Trophoblast cell (in vitro differentiated cells and primary cell): ENCODE data around the gene C11orf97.
A peak's percentile ranks its signal among the peaks of the same experiment; 100 is the strongest.

Source experiments
- DNase-seq, 2 donors: peaks; one replicate each; pipeline ENCODE4 v3.0.0-alpha.2; 2016
- H2AFZ ChIP-seq: 2 replicates; pipeline ENCODE4 v1.6.1; 2013; ENCODE audit warnings: low read length, moderate library complexity, mild to moderate bottlenecking; ENCODE audit not compliant: insufficient read depth, poor library complexity
- H2AK5ac ChIP-seq: 2 replicates; pipeline ENCODE4 v1.6.1; 2013; ENCODE audit warnings: mild to moderate bottlenecking, low read length
- H2BK120ac ChIP-seq: 2 replicates; pipeline ENCODE4 v1.6.1; 2013; ENCODE audit warnings: low read length, mild to moderate bottlenecking, moderate library complexity; ENCODE audit not compliant: insufficient read depth, poor library complexity
- H2BK12ac ChIP-seq: 2 replicates; pipeline ENCODE4 v1.6.1; 2013; ENCODE audit warnings: mild to moderate bottlenecking, low read length, moderate library complexity
- H2BK5ac ChIP-seq: 2 replicates; pipeline ENCODE4 v1.6.1; 2013; ENCODE audit warnings: low read length, low read depth, moderate library complexity, mild to moderate bottlenecking; ENCODE audit not compliant: poor library complexity
- H3K14ac ChIP-seq: 2 replicates; pipeline ENCODE4 v1.6.1; 2013; ENCODE audit warnings: mild to moderate bottlenecking, low read length
- H3K18ac ChIP-seq: 2 replicates; pipeline ENCODE4 v1.6.1; 2013; ENCODE audit warnings: mild to moderate bottlenecking, low read length
- H3K23ac ChIP-seq: 2 replicates; pipeline ENCODE4 v1.6.1; 2013; ENCODE audit warnings: low read length
- H3K27ac ChIP-seq: 2 replicates; pipeline ENCODE4 v1.5.1; 2013; ENCODE audit warnings: low read depth, mild to moderate bottlenecking, inconsistent platforms, low read length, moderate library complexity
- H3K27me3 ChIP-seq: 2 replicates; pipeline ENCODE4 v1.6.1; 2013; ENCODE audit warnings: inconsistent platforms, mild to moderate bottlenecking, low read length, moderate library complexity; ENCODE audit not compliant: insufficient read depth
- H3K36me3 ChIP-seq, 2 experiments: 1 replicate in 1 of 2; 2 replicates in 1 of 2; pipeline ENCODE4 v1.6.1; 2013; ENCODE audit warnings: low read length in 2 of 2, mild to moderate bottlenecking in 2 of 2, moderate library complexity in 1 of 2; ENCODE audit not compliant: insufficient read depth in 2 of 2, control insufficient read depth in 1 of 2
- H3K4ac ChIP-seq: 2 replicates; pipeline ENCODE4 v1.6.1; 2013; ENCODE audit warnings: low read depth, mild to moderate bottlenecking, low read length, moderate library complexity
- H3K4me1 ChIP-seq, 2 experiments: 1 replicate in 1 of 2; 2 replicates in 1 of 2; pipeline ENCODE4 v1.6.1; 2013; ENCODE audit warnings: low read length in 2 of 2, mild to moderate bottlenecking in 2 of 2, moderate library complexity in 1 of 2; ENCODE audit not compliant: insufficient read depth in 2 of 2, control insufficient read depth in 1 of 2
- H3K4me2 ChIP-seq: 2 replicates; pipeline ENCODE4 v1.6.1; 2013; ENCODE audit warnings: inconsistent platforms, mild to moderate bottlenecking, low read length, moderate library complexity
- H3K4me3 ChIP-seq: 2 replicates; pipeline ENCODE4 v1.5.1; 2013; ENCODE audit warnings: mild to moderate bottlenecking, low read depth, low read length, inconsistent platforms
- H3K79me1 ChIP-seq: one replicate; pipeline ENCODE4 v1.6.1; 2013; ENCODE audit warnings: low read length
- H3K79me2 ChIP-seq: 2 replicates; pipeline ENCODE4 v1.6.1; 2013; ENCODE audit warnings: low read length, mild to moderate bottlenecking; ENCODE audit not compliant: control insufficient read depth, insufficient read depth, poor library complexity
- H3K9ac ChIP-seq: 2 replicates; pipeline ENCODE4 v1.6.1; 2013; ENCODE audit warnings: mild to moderate bottlenecking, low read length
- H3K9me3 ChIP-seq: 2 replicates; pipeline ENCODE4 v1.6.1; 2013; ENCODE audit warnings: low read depth, mild to moderate bottlenecking, control low read depth, inconsistent platforms, low read length; ENCODE audit not compliant: insufficient read depth
- H4K12ac ChIP-seq: 2 replicates; pipeline ENCODE4 v1.6.1; 2013; ENCODE audit warnings: low read depth, mild to moderate bottlenecking, low read length, moderate library complexity
- H4K8ac ChIP-seq: 2 replicates; pipeline ENCODE4 v1.6.1; 2013; ENCODE audit warnings: low read depth, mild to moderate bottlenecking, low read length, moderate library complexity
- H4K91ac ChIP-seq: one replicate; pipeline ENCODE4 v1.6.1; 2013; ENCODE audit warnings: low read depth, mild to moderate bottlenecking, low read length, moderate library complexity
- WGBS: extraction: QIAGEN DNeasy Blood & Tissue Kit; methylation state at CpG from one replicate; pipeline ENCODE4 v1.1.7; 2013; ENCODE audit warnings: missing lambda C conversion rate; ENCODE audit not compliant: insufficient read length, insufficient coverage; ENCODE audit errors: extremely low coverage; 5-methylcytosine and 5-hydroxymethylcytosine counted together

C11orf97 gene

DNA sequence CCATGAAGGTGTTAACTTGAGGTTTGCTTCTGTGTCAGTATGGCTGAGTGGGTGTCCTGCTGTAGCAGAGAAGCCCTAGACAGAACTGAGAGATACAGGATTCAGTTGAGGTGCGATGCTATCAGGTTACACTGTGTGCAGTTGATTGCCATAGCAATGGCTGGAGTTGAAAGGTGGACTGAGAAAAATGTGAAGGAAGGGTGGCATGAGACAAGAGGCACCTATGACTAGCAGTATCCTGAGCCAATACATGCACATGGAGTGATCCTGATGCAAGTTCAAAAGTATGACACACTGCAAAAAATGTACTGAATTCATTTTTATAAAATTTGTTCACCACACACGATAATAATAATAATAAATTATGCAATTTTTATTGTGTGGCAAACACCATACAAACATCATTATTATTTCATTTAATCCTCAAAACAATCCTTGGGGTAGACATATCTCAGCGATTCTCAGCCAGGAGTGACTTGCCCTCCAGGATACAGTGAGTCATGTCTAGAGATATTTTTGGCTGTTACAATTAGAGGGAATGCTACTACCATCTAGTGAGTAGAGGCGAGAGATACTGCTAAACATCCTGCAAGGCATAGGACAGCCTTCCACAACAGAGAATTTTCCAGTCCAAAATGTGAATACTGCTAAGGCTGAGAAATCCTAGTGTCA, 51.1 kb downstream of the C11orf97 start:
- no peak overlapping the region for H3K4ac ChIP-seq
- H3K79me2 ChIP-seq, result no peaks in the 10 kb centered on the region
- no peak overlapping the region for H2AFZ ChIP-seq
- no peak overlapping the region for H3K4me3 ChIP-seq
- H3K36me3 ChIP-seq, result no peaks in the 10 kb centered on the region
- H3K4me1 ChIP-seq, result peaks cover 9 to 10% of the 10 kb centered on the region in 2 experiments
- no peaks in the 10 kb centered on the region for H3K27me3 ChIP-seq
- no peaks in the 10 kb centered on the region for H3K9me3 ChIP-seq
- no CpG with 5 or more reads among the region's 4 CpGs for whole genome bisulfite sequencing
- H3K14ac ChIP-seq, result no peak overlapping the region
- H2BK12ac ChIP-seq, result peak overlapping the region; percentile 7
- H3K4me2 ChIP-seq, result no peak overlapping the region
- no peak overlapping the region for H2BK5ac ChIP-seq
- H3K9ac ChIP-seq, result no peak overlapping the region
- peak overlapping the region; percentile 6 for H2BK120ac ChIP-seq
- H3K27ac ChIP-seq, result peak overlapping the region; percentile 22
- no peak overlapping the region for H4K91ac ChIP-seq
- no peak overlapping the region for H3K23ac ChIP-seq
- H2AK5ac ChIP-seq, result no peak overlapping the region
- H4K12ac ChIP-seq, result no peak overlapping the region
- peak in 1 of 2 donors; percentile 47 for DNase-seq
- no peak overlapping the region for H3K18ac ChIP-seq
- H4K8ac ChIP-seq, result no peak overlapping the region
- H3K79me1 ChIP-seq, result peaks cover 3% of the 10 kb centered on the region

DNA sequence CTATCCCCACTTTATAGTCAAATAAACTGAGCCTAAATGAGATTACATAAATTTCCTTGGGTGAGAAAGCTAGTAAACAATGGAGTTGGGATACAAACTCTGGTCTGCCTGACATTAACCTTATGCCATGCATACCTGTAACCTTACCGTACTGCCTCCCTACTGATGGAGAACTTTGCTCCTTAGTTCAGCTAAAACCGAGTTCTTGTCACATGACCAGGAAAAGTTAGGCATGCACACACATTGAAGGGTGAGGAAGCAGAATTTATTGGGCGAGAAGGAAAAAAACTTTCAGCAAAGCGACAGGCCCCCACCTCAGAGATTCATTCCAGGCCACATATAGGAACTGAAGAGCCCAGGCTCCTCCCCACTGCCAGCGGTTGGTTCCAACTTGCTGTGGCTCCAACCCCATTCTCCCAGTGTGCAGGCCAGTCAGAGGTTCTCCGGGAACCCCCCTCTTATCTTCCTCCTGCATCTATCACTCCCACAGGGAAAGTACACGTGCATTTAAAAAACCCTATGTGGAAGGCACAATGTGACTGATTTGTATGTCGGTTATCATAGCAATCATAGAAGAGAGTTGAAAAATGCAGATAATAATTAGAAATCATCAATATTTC, 51.7 kb downstream of the C11orf97 start:
- no peak for DNase-seq
- Histone ChIP-seq H3K4me2 (no peak overlapping the region), H2BK120ac (no peak overlapping the region), H3K79me2 (no peaks in the 10 kb centered on the region), H3K27ac (peak overlapping the region; percentile 22), H3K14ac (no peak overlapping the region), H3K9me3 (no peaks in the 10 kb centered on the region), H2AK5ac (no peak overlapping the region), H4K8ac (no peak overlapping the region), H3K79me1 (peaks cover 3% of the 10 kb centered on the region), H4K91ac (no peak overlapping the region), H3K4me1 (peaks cover 9 to 10% of the 10 kb centered on the region in 2 experiments), H3K4ac (peak overlapping the region; percentile 15), H2BK5ac (no peak overlapping the region), H2AFZ (no peak overlapping the region), H3K23ac (no peak overlapping the region), H4K12ac (no peak overlapping the region), H2BK12ac (no peak overlapping the region), H3K4me3 (no peak overlapping the region), H3K9ac (no peak overlapping the region), H3K36me3 (no peaks in the 10 kb centered on the region), H3K18ac (no peak overlapping the region), H3K27me3 (no peaks in the 10 kb centered on the region)
- WGBS, result no CpG with 5 or more reads among the region's 8 CpGs

- Histone ChIP-seq H2BK5ac (no peak within 1 kb of the TSS), H3K79me1 (peaks cover 3% of the 10 kb centered on the region), H3K14ac (no peak within 1 kb of the TSS), H4K91ac (no peak within 1 kb of the TSS), H3K27ac (no peak within 1 kb of the TSS), H3K36me3 (no peaks in the 10 kb centered on the region), H3K18ac (no peak within 1 kb of the TSS), H3K9me3 (no peaks in the 10 kb centered on the region), H3K4me1 (peaks cover 9 to 10% of the 10 kb centered on the region in 2 experiments), H3K27me3 (no peaks in the 10 kb centered on the region), H2BK120ac (no peak within 1 kb of the TSS), H3K4me3 (no peak within 1 kb of the TSS), H2BK12ac (no peak within 1 kb of the TSS), H2AK5ac (no peak within 1 kb of the TSS), H3K4ac (no peak within 1 kb of the TSS), H2AFZ (no peak within 1 kb of the TSS), H3K4me2 (no peak within 1 kb of the TSS), H3K9ac (no peak within 1 kb of the TSS), H3K79me2 (no peaks in the 10 kb centered on the region), H4K8ac (no peak within 1 kb of the TSS), H4K12ac (no peak within 1 kb of the TSS), H3K23ac (no peak within 1 kb of the TSS)
- WGBS, result no CpG with 5 or more reads among the region's 25 CpGs
- no peak for DNase-seq
These were observed 55.0 kb downstream of the C11orf97 start, which contains the start of gene PIWIL4 for GRCh38 chr11:94567181-94567670. Gene PIWIL4 (plus strand): TSS chr11:94567368. CDS start chr11:94567519, 151 bp downstream.

- Histone ChIP-seq H2BK5ac (no peak overlapping the region), H3K23ac (no peak overlapping the region), H4K12ac (no peak overlapping the region), H3K27ac (no peak overlapping the region), H2BK12ac (no peak overlapping the region), H4K8ac (no peak overlapping the region), H2AK5ac (no peak overlapping the region), H3K79me1 (peaks cover 3% of the 10 kb centered on the region), H3K79me2 (no peaks in the 10 kb centered on the region), H3K4me3 (no peak overlapping the region), H3K18ac (no peak overlapping the region), H3K27me3 (no peaks in the 10 kb centered on the region), H3K9ac (no peak overlapping the region), H3K9me3 (no peaks in the 10 kb centered on the region), H2BK120ac (no peak overlapping the region), H3K36me3 (no peaks in the 10 kb centered on the region), H3K14ac (no peak overlapping the region), H3K4me2 (no peak overlapping the region), H4K91ac (no peak overlapping the region), H2AFZ (no peak overlapping the region), H3K4ac (no peak overlapping the region), H3K4me1 (peaks cover 5% of the 10 kb centered on the region in 2 experiments)
- WGBS, result no CpG with 5 or more reads among the region's 5 CpGs
- no peak for DNase-seq
These were observed 55.9 kb downstream of the C11orf97 start for GRCh38 chr11:94568200-94568599.
